ENCODE results near the gene PXDC1. TPM values are rescaled to one million over a fixed set of nuclear protein-coding genes. Genes with fewer than 3 reads are reported as not detected.

PXDC1 gene
- total and polyA plus RNA-seq, 2 experiments from 2014 or later, result 1.2 to 1.8 TPM

- Mint-ChIP-seq H3K27ac (no peak overlapping the region), H3K4me1 (peaks cover 13% of the 10 kb centered on the region)
- no peak overlapping the region for H2AFZ ChIP-seq
These were observed 11.3 kb upstream of the PXDC1 start for GRCh38 chr6:3762852-3763251.

More at GRCh38 chr6:3762852-3763251, 11.3 kb upstream of the PXDC1 start:
- Mint-ChIP-seq H3K36me3 (ENCODE audit: low read depth) (no peaks in the 10 kb centered on the region), H3K9me3 (no peaks in the 10 kb centered on the region), H3K27me3 (ENCODE audit: insufficient read depth, low read depth, poor library complexity) (peaks cover 8% of the 10 kb centered on the region), H3K4me3 (no peak overlapping the region)
- Histone ChIP-seq H3F3A (replicated peaks; ENCODE audit: low read depth) (no peaks in the 10 kb centered on the region), H3K9me2 (ENCODE audit: insufficient read depth) (no peaks in the 10 kb centered on the region), H3K27me3 (ENCODE audit: insufficient read depth) (no peaks in the 10 kb centered on the region), H3K36me3 (ENCODE audit: insufficient read depth) (no peaks in the 10 kb centered on the region), H3K27ac (ENCODE audit: low read depth) (no peak overlapping the region), H4K20me1 (replicated peaks; ENCODE audit: insufficient read depth) (no peaks in the 10 kb centered on the region; the same call in 1 of the 2 replicates), H3K4me2 (no peak overlapping the region), H3K79me2 (replicated peaks; ENCODE audit: insufficient read depth) (no peaks in the 10 kb centered on the region), H3K4me3 (no peak overlapping the region), H3K4me1 (ENCODE audit: insufficient read depth) (peaks cover 8% of the 10 kb centered on the region; the same call in 1 of the 2 replicates)
- no peak for DNase-seq (ENCODE audit: low spot score)
- no peak for ATAC-seq
- no peak for TF ChIP-seq EZH2 (IDR thresholded peaks at IDR 0.05; ENCODE audit: low read depth, unreplicated experiment)
- no peak for TF ChIP-seq CTCF (conservative IDR thresholded peaks at IDR 0.05; ENCODE audit: low read depth in 2 of 2)
- TF ChIP-seq STAT1 (IDR thresholded peaks at IDR 0.05; ENCODE audit: unreplicated experiment), result no peak
- TF ChIP-seq POLR2AphosphoS5 (IDR thresholded peaks at IDR 0.05; ENCODE audit: low read depth), result no peak
- no peak for TF ChIP-seq ZNF114 (CRISPR knock-in tag; IDR thresholded peaks at IDR 0.05)
- TF ChIP-seq EZH2phosphoT487 (IDR thresholded peaks at IDR 0.05; ENCODE audit: unreplicated experiment), result no peak
- no peak for TF ChIP-seq REST (IDR thresholded peaks at IDR 0.05; ENCODE audit: unreplicated experiment)
- TF ChIP-seq ZNF331 (CRISPR knock-in tag; IDR thresholded peaks at IDR 0.05; ENCODE audit: low read depth), result no peak
